SK-N-SH (cell line): ENCODE data around the gene ZNF225. TPM values are rescaled to one million over a fixed set of nuclear protein-coding genes. Genes with fewer than 3 reads are reported as not detected.
A peak's percentile ranks its signal among the peaks of the same experiment; 100 is the strongest.

Experiments used
- CTCF ChIA-PET: fragments of 300-600, 350-600 bp; formaldehyde crosslinking; extraction: SDS; loops from one replicate; lab custom pipeline; 2021; lab: Yijun Ruan, JAX
- POLR2A ChIA-PET: fragments of 350-600 bp; sonication (Branson Sonifier 250); formaldehyde crosslinking; extraction: SDS; loops from one replicate; lab custom pipeline; 2020; ENCODE audit warnings: antibody characterized with exemption, inconsistent platforms; lab: Yijun Ruan, JAX
- DNase-seq: peaks from one replicate; pipeline ENCODE4 v3.0.0; 2012
- H2AFZ ChIP-seq: fragments of 200-600 bp; sonication (generic); 2 replicates; pipeline ENCODE4 v1.8.1; 2016; ENCODE audit warnings: antibody characterized with exemption, mild to moderate bottlenecking, low read depth
- H3F3A ChIP-seq: fragments of 200-600 bp; sonication (generic); replicated peaks from 2 replicates; pipeline ENCODE3; 2016; ENCODE audit warnings: antibody characterized with exemption, mild to moderate bottlenecking; ENCODE audit not compliant: insufficient read depth
- H3K27ac ChIP-seq, 2 experiments: fragments of 200-500 bp in 1 of 2; fragments of 200-600 bp in 1 of 2; sonication (Bioruptor generic) in 1 of 2; sonication (generic), shearing (Covaris generic) in 1 of 2; 2 replicates each; pipeline versions ENCODE4 v1.5.1 to v1.6.1; 2014 to 2016; ENCODE audit warnings: low read depth in 2 of 2, inconsistent platforms in 1 of 2, low read length in 1 of 2, mild to moderate bottlenecking in 1 of 2, mixed read lengths in 1 of 2
- H3K27me3 ChIP-seq: fragments of 200-600 bp; sonication (generic), shearing (Covaris generic); 2 replicates; pipeline ENCODE4 v1.6.1; 2016; ENCODE audit warnings: mixed run types; ENCODE audit not compliant: insufficient read depth
- H3K36me3 ChIP-seq, 2 experiments: fragments of 200-500 bp in 1 of 2; fragments of 200-600 bp in 1 of 2; sonication (Bioruptor generic) in 1 of 2; sonication (generic) in 1 of 2; replicated peaks in 1 of 2; 2 replicates each; pipeline versions ENCODE3 to v1.5.1; 2014 to 2016; ENCODE audit warnings: low read length in 1 of 2, mild to moderate bottlenecking in 1 of 2; ENCODE audit not compliant: insufficient read depth in 2 of 2, control insufficient read depth in 1 of 2
- H3K4me1 ChIP-seq, 2 experiments: fragments of 200-500 bp in 1 of 2; fragments of 200-600 bp in 1 of 2; sonication (Bioruptor generic) in 1 of 2; sonication (generic), shearing (Covaris generic) in 1 of 2; 2 replicates each; pipeline versions ENCODE4 v1.5.1 to v1.6.1; 2014 to 2016; ENCODE audit warnings: low read depth in 1 of 2, low read length in 1 of 2, mixed run types in 1 of 2; ENCODE audit not compliant: insufficient read depth in 2 of 2, control insufficient read depth in 1 of 2
- H3K4me2 ChIP-seq: fragments of 200-600 bp; sonication (generic), shearing (Covaris generic); 2 replicates; pipeline ENCODE4 v1.6.1; 2017; ENCODE audit warnings: mixed run types
- H3K4me3 ChIP-seq, 2 experiments: fragments of 200-500 bp in 1 of 2; fragments of 200-600 bp in 1 of 2; sonication (Bioruptor generic) in 1 of 2; sonication (generic), shearing (Covaris generic) in 1 of 2; 2 replicates each; pipeline versions ENCODE4 v1.5.1 to v1.8.1; 2014 to 2016; ENCODE audit warnings: low read depth in 2 of 2, inconsistent platforms in 1 of 2, low read length in 1 of 2, mild to moderate bottlenecking in 1 of 2, mixed read lengths in 1 of 2, moderate library complexity in 1 of 2
- H3K79me2 ChIP-seq: fragments of 200-600 bp; sonication (generic); 2 replicates; pipeline ENCODE4 v1.8.1; 2017; ENCODE audit warnings: mild to moderate bottlenecking; ENCODE audit not compliant: insufficient read depth
- H3K9ac ChIP-seq: fragments of 200-600 bp; sonication (generic); 2 replicates; pipeline ENCODE4 v1.6.1; 2017; ENCODE audit warnings: mixed run types
- H3K9me2 ChIP-seq: fragments of 200-600 bp; sonication (generic); 2 replicates; pipeline ENCODE4 v1.6.1; 2017; ENCODE audit warnings: mixed run types
- H3K9me3 ChIP-seq: fragments of 200-600 bp; sonication (generic); 2 replicates; pipeline ENCODE4 v1.6.1; 2017; ENCODE audit warnings: mixed run types, mild to moderate bottlenecking, moderate library complexity
- H4K20me1 ChIP-seq: fragments of 200-600 bp; sonication (generic); 2 replicates; pipeline ENCODE4 v1.6.1; 2017; ENCODE audit warnings: mild to moderate bottlenecking, mixed run types; ENCODE audit not compliant: insufficient read depth
- EP300 ChIP-seq, 2 experiments: IDR thresholded peaks; 2 replicates each; pipeline versions ENCODE4 v1.4.0 to v1.6.1; 2012; ENCODE audit warnings: borderline replicate concordance in 1 of 2, low read depth in 1 of 2, low read length in 1 of 2
- GATA2 ChIP-seq: sonication (generic); formaldehyde crosslinking; IDR thresholded peaks from 2 replicates; pipeline ENCODE4 v1.5.0; 2020; ENCODE audit warnings: mild to moderate bottlenecking, missing genetic modification reagents
- MAX ChIP-seq: IDR thresholded peaks from 2 replicates; pipeline ENCODE4 v1.4.0; 2012; ENCODE audit warnings: low read depth
- NFIC ChIP-seq: IDR thresholded peaks from 2 replicates; pipeline ENCODE4 v1.4.0; 2012; ENCODE audit warnings: borderline replicate concordance
- POLR2AphosphoS5 ChIP-seq: IDR thresholded peaks from 2 replicates; pipeline ENCODE4 v1.6.1; 2012; ENCODE audit warnings: low read depth, low read length
- REST ChIP-seq: IDR thresholded peaks from 2 replicates; pipeline ENCODE4 v1.6.1; 2012; ENCODE audit warnings: mild to moderate bottlenecking, low read depth, low read length, moderate library complexity
- RXRA ChIP-seq: IDR thresholded peaks from 2 replicates; pipeline ENCODE4 v1.4.0; 2012; ENCODE audit warnings: low read depth, mild to moderate bottlenecking, borderline replicate concordance
- SIN3A ChIP-seq: IDR thresholded peaks from 2 replicates; pipeline ENCODE4 v1.6.1; 2012; ENCODE audit warnings: low read depth, mild to moderate bottlenecking, low read length, moderate library complexity, borderline replicate concordance
- USF2 ChIP-seq: fragments of 150-350 bp; IDR thresholded peaks from 2 replicates; pipeline ENCODE4 v1.6.1; 2017; ENCODE audit warnings: antibody characterized with exemption, low read length, low read depth, borderline replicate concordance
- YY1 ChIP-seq: IDR thresholded peaks from 2 replicates; pipeline ENCODE4 v1.4.0; 2012; ENCODE audit warnings: low read depth, mild to moderate bottlenecking
- WGBS: methylation state at CpG from one replicate; pipeline ENCODE4 v1.1.6; 2017; ENCODE audit warnings: low lambda C conversion rate; 5-methylcytosine and 5-hydroxymethylcytosine counted together
- polyA plus RNA-seq, 3 experiments: library from polyadenylated mRNA; depleted of rRNA; stranded (reverse); fragments of >200 nt; gene quantifications; 2 replicates each; pipeline ENCODE4 v1.2.3, GENCODE V29; 2012
- TF ChIP-seq, protein P1 (sequence below): IDR thresholded peaks from 2 replicates; pipeline ENCODE4 v1.4.0; 2012; ENCODE audit warnings: low read depth, borderline replicate concordance

The ZNF225 gene
- polyA plus RNA-seq, 1 of the 3 experiments (the other 2 are of a cell fraction), result 1.2 TPM

DNA sequence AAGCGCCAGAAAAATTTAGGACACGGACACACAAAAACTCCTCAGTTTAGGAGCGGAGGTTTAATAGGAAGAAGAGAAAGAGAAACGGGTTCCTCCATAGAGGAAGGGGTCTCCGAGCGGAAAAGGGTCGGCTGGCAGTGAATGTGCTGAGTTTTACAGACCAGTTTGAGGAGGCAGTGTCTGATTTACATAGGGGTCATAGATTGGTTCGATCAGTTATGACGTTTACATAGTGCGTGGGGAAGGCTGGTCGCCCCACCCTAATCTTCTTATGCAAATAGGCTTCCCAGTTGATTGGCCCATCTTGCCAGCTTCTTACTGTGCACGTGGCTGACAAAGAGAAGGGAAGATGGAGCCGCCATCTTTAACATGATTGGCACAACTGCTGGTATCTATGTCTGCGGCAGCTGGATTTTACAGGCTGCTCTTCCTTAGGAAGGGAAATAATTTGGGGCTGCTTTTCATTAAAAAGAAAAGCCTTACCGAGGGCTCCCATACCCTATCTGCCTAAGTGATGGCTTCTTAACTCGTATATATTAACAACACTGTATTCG lies 1.2 kb upstream of the ZNF225 start:
- TF ChIP-seq RXRA (no peak), USF2 (no peak), REST (no peak), YY1 (peak; percentile 63; the same call in 1 of the 2 replicates), NFIC (no peak), MAX (peak; percentile 70; the same call in 1 of the 2 replicates), SIN3A (no peak), EP300 (IDR thresholded peaks at IDR 0.05; ENCODE audit: borderline replicate concordance in 1 of 2, low read depth in 1 of 2, low read length in 1 of 2) (no peak), POLR2AphosphoS5 (no peak), GATA2 (CRISPR knock-in tag) (no peak)
- TF ChIP-seq, protein P1, sequence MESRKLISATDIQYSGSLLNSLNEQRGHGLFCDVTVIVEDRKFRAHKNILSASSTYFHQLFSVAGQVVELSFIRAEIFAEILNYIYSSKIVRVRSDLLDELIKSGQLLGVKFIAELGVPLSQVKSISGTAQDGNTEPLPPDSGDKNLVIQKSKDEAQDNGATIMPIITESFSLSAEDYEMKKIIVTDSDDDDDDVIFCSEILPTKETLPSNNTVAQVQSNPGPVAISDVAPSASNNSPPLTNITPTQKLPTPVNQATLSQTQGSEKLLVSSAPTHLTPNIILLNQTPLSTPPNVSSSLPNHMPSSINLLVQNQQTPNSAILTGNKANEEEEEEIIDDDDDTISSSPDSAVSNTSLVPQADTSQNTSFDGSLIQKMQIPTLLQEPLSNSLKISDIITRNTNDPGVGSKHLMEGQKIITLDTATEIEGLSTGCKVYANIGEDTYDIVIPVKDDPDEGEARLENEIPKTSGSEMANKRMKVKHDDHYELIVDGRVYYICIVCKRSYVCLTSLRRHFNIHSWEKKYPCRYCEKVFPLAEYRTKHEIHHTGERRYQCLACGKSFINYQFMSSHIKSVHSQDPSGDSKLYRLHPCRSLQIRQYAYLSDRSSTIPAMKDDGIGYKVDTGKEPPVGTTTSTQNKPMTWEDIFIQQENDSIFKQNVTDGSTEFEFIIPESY, result no peak
- peak overlapping the region; percentile 80 to 96 for H3K4me3 ChIP-seq
- peaks cover 4% of the 10 kb centered on the region; the same call in 1 of the 2 replicates for H3K9me3 ChIP-seq
- H3K9me2 ChIP-seq, result no peaks in the 10 kb centered on the region
- H4K20me1 ChIP-seq, result no peaks in the 10 kb centered on the region
- peaks cover 13% of the 10 kb centered on the region for H3K79me2 ChIP-seq
- POLR2A ChIA-PET, result interaction anchor here (1.0 kb wide), 1 partner anchor 100 kb away, joined by 7 read pairs; the partner anchor contains the start of gene ZNF227
- peaks cover 0 to 7% of the 10 kb centered on the region in 2 experiments; a peak in 1 of 4 replicates for H3K4me1 ChIP-seq
- WGBS, result 53% methylated on average over 17 of the region's 17 CpGs
- peak overlapping the region; percentile 63 for H3K9ac ChIP-seq
- CTCF ChIA-PET, result interaction anchor here (0.9 to 1.0 kb wide), 2 partner anchors 12 to 53 kb away, joined by 3 read pairs; partner anchors contain the start of gene ZNF226
- no peaks in the 10 kb centered on the region for H3K27me3 ChIP-seq
- H3F3A ChIP-seq, result no peaks in the 10 kb centered on the region
- DNase-seq, result peak; percentile 24
- peak overlapping the region; percentile 87 for H2AFZ ChIP-seq
- peaks cover 32% of the 10 kb centered on the region in 2 experiments for H3K36me3 ChIP-seq
- H3K4me2 ChIP-seq, result peak overlapping the region; percentile 71
- peak overlapping the region in 1 of 2 experiments; percentile 47; a peak in 2 of 4 replicates for H3K27ac ChIP-seq
